HL-60 (cell line): ENCODE data around the gene PTK7.

ENCODE experiments used
- DNase-seq, 2 experiments: peaks; one replicate each; pipeline ENCODE4 v3.0.0-alpha.2; 2010 to 2020; ENCODE audit warnings: low read depth in 1 of 2, low spot score in 1 of 2
- H3K27ac ChIP-seq: fragments of 250-450 bp; sonication (Bioruptor Pico); replicated peaks from 2 replicates; pipeline ENCODE4 v1.5.1; 2020; ENCODE audit warnings: mild to moderate bottlenecking, moderate library complexity
- H3K27me3 ChIP-seq: fragments of 250-450 bp; sonication (Bioruptor Pico); 2 replicates; pipeline ENCODE4 v1.5.1; 2021; ENCODE audit warnings: mild to moderate bottlenecking, moderate library complexity; ENCODE audit not compliant: insufficient read depth, poor library complexity, severe bottlenecking
- H3K4me3 ChIP-seq: replicated peaks from 2 replicates; pipeline ENCODE4 v1.5.1; 2011; ENCODE audit warnings: mild to moderate bottlenecking, control low read depth, low read length; ENCODE audit not compliant: insufficient read depth
- CTCF ChIP-seq: IDR thresholded peaks from one replicate; pipeline ENCODE4 v1.5.1; 2011; ENCODE audit warnings: low read length, control low read depth, inconsistent platforms; ENCODE audit not compliant: insufficient read depth
- GABPA ChIP-seq: IDR thresholded peaks from 2 replicates; pipeline ENCODE4 v1.6.1; 2012; ENCODE audit warnings: low read depth
- POLR2AphosphoS5 ChIP-seq: IDR thresholded peaks from 2 replicates; pipeline ENCODE4 v1.6.1; 2012; ENCODE audit warnings: low read depth
- REST ChIP-seq: IDR thresholded peaks from 2 replicates; pipeline ENCODE4 v1.6.1; 2012; ENCODE audit warnings: low read depth; ENCODE audit not compliant: insufficient replicate concordance
- SPI1 ChIP-seq: IDR thresholded peaks from 2 replicates; pipeline ENCODE4 v1.6.1; 2012; ENCODE audit warnings: low read depth, mild to moderate bottlenecking, borderline replicate concordance

PTK7 gene

DNA sequence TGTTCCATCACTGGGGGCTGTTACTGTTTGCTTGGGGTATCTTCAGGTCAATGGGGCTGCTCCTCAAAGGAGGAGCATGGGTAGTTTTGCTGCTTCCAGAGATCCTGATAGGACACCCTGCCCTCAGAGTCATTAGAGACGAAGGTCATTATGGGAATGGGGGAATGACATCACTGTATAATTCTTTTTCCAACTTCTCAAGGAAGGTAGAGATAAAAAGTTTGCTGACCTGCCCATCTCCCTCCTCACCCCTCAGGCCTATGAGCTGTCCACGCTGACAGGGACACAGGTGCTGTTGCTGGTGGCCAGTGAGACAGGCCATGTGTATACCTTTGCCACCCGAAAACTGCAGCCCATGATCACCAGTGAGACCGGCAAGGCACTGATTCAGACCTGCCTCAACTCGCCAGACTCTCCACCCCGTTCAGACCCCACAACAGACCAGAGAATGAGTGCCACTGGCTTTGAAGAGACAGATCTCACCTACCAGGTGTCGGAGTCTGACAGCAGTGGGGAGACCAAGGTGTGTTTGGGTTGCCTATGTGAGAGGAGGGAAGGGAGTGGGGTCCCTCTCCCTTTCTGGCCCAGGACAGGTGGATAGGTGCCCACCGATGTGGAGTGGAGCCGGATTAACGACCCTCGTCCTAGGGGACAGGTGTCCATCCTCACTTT is 97.6 kb downstream of the PTK7 start:
- Histone ChIP-seq H3K27ac (peak overlapping the region; percentile 39; the same call in 1 of the 2 replicates), H3K27me3 (no peaks in the 10 kb centered on the region), H3K4me3 (peak overlapping the region; percentile 92)
- TF ChIP-seq REST (no peak), POLR2AphosphoS5 (no peak), SPI1 (no peak), CTCF (no peak), GABPA (no peak)
- DNase-seq: no peak

- TF ChIP-seq SPI1 (peak; percentile 74; the same call in 1 of the 2 replicates), POLR2AphosphoS5 (no peak)
- Histone ChIP-seq H3K27ac (peak overlapping the region; percentile 44), H3K4me3 (peak overlapping the region; percentile 17), H3K27me3 (no peaks in the 10 kb centered on the region)
- DNase-seq: peak; percentile 98 to 99
These were observed 98.4 kb downstream of the PTK7 start for GRCh38 chr6:43174263-43175112.

DNA sequence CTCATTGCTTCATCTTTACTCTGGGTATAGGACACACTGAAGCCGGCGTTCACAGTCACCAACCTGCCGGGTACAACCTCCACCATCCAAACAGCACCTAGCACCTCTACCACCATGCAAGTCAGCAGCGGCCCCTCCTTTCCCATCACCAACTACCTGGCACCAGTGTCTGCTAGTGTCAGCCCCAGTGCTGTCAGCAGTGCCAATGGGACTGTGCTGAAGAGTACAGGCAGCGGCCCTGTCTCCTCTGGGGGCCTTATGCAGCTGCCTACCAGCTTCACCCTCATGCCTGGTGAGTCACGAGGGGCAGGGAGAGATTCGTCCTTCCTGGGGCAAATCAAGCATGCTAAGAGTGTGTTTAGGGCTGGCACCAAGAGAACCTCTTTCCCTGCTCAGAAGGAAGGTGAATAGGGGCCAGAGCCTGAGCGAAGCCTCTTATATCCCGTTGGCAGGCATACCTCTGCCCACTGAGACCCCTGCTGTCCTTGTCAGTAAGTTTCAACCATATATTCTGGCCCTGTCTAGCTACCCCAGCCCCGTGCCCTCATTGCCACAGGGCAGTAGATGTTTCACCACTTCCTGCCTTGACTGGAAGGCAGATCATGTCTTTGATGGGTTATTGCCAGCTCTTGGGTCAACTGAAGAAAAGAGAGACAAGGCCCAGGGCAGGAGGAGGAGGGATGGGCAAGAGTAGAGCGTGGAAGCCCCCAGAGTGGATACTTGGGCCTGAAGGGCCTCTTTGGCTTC is 99.7 kb downstream of the PTK7 start:
- Histone ChIP-seq H3K27me3 (no peaks in the 10 kb centered on the region), H3K4me3 (no peak overlapping the region), H3K27ac (peak overlapping the region; percentile 44)
- TF ChIP-seq GABPA: no peak
- TF ChIP-seq CTCF: no peak
- no peak for TF ChIP-seq SPI1
- no peak for TF ChIP-seq POLR2AphosphoS5
- TF ChIP-seq REST: no peak
- peak in 1 of 2 experiments; percentile 52 for DNase-seq

DNA sequence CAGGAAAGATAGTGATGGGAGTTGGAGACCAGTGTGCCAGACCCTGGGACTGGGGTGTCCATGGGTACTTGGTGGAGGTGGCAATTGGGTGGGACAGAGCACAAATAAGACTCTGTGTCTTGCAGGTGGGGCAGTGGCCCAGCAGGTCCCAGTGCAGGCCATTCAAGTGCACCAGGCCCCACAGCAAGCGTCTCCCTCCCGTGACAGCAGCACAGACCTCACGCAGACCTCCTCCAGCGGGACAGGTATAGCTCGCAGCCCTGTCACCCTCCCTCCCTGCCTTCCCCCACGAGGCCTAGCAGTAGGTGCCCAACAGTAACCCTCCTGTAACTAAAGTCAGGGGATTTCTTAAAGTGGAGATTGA is 100.3 kb downstream of the PTK7 start:
- no peaks in the 10 kb centered on the region for H3K27me3 ChIP-seq
- TF ChIP-seq SPI1 (no peak), GABPA (no peak), REST (no peak), CTCF (no peak), POLR2AphosphoS5 (no peak)
- no peak overlapping the region for H3K4me3 ChIP-seq
- peak overlapping the region; percentile 44 for H3K27ac ChIP-seq
- DNase-seq: no peak
